B cell (primary cell): Measurements from ENCODE around the gene IL17B. TPM values are rescaled to one million over a fixed set of nuclear protein-coding genes. Genes with fewer than 3 reads are reported as not detected.

Experiments used
- ATAC-seq: fragments of 200-7000 bp; cut with Tn5 transposase; one replicate; pipeline ENCODE4 v1.10.0; 2021; ENCODE audit warnings: low read depth, mild to moderate bottlenecking, moderate number of reproducible peaks, moderate library complexity
- CTCF ChIA-PET: fragments of 350-600 bp; sonication (Branson Sonifier 250); formaldehyde crosslinking; loops from one replicate; lab custom pipeline; 2021; ENCODE audit warnings: antibody characterized with exemption, inconsistent platforms; lab: Charles Lee
- POLR2A ChIA-PET: fragments of 350-600 bp; sonication (Branson Sonifier 250); formaldehyde crosslinking; loops from one replicate; lab custom pipeline; 2021; ENCODE audit warnings: antibody characterized with exemption; lab: Charles Lee
- DNase-seq: peaks from one replicate; pipeline ENCODE4 v3.0.0; 2013
- H2AFZ ChIP-seq: 2 replicates; pipeline ENCODE4 v1.6.1; 2012; ENCODE audit warnings: mild to moderate bottlenecking, low read depth, low read length; ENCODE audit not compliant: insufficient read depth, poor library complexity, severe bottlenecking
- H3K27ac ChIP-seq, 2 donors: 1 replicate in 1 of 2; 2 replicates in 1 of 2; pipeline ENCODE4 v1.5.1; 2012 to 2013; ENCODE audit warnings: low read length in 2 of 2, mild to moderate bottlenecking in 2 of 2, moderate library complexity in 1 of 2
- H3K27me3 ChIP-seq, 4 experiments: fragments of 200-600 bp in 1 of 4; sonication (generic) in 1 of 4; replicated peaks in 1 of 4; 1 replicate in 2 of 4; 2 replicates in 2 of 4; pipeline versions ENCODE4 v1.6.1 to v1.7.0; 2013 to 2016; ENCODE audit warnings: low read length in 3 of 4, mild to moderate bottlenecking in 2 of 4, mixed read lengths in 1 of 4, moderate library complexity in 1 of 4; ENCODE audit not compliant: insufficient read depth in 4 of 4, control insufficient read depth in 3 of 4; ENCODE audit errors: control extremely low read depth in 1 of 4
- H3K36me3 ChIP-seq, 2 experiments: replicated peaks in 1 of 2; 1 replicate in 1 of 2; 2 replicates in 1 of 2; pipeline versions ENCODE4 v1.6.1 to v1.7.1; 2013; ENCODE audit warnings: low read length in 1 of 2; ENCODE audit not compliant: insufficient read depth in 2 of 2, control insufficient read depth in 1 of 2; ENCODE audit errors: control extremely low read depth in 1 of 2, extremely low read depth in 1 of 2
- H3K4me1 ChIP-seq, 2 donors: fragments of 200-600 bp in 1 of 2; sonication (generic) in 1 of 2; 1 replicate in 1 of 2; 2 replicates in 1 of 2; pipeline versions ENCODE4 v1.5.1 to v1.6.1; 2013 to 2017; ENCODE audit warnings: low read length in 2 of 2; ENCODE audit not compliant: control insufficient read depth in 2 of 2, insufficient read depth in 2 of 2
- H3K4me2 ChIP-seq: replicated peaks from 2 replicates; pipeline ENCODE3; 2012; ENCODE audit warnings: mild to moderate bottlenecking, low read depth, low read length; ENCODE audit not compliant: poor library complexity, severe bottlenecking
- H3K4me3 ChIP-seq, 5 experiments: fragments of 200-600 bp in 1 of 5; sonication (generic) in 1 of 5; 1 replicate in 3 of 5; 2 replicates in 2 of 5; pipeline versions ENCODE4 v1.5.1 to v1.7.0; 2011 to 2016; ENCODE audit warnings: low read length in 4 of 5, mild to moderate bottlenecking in 4 of 5, low read depth in 2 of 5, control low read depth in 1 of 5, moderate library complexity in 1 of 5; ENCODE audit not compliant: insufficient read depth in 1 of 5; ENCODE audit errors: control extremely low read depth in 1 of 5, extremely low read depth in 1 of 5
- H3K79me2 ChIP-seq: fragments of 200-600 bp; sonication (generic); one replicate; pipeline ENCODE4 v1.6.0; 2016; ENCODE audit warnings: low read length; ENCODE audit not compliant: control insufficient read depth, insufficient read depth
- H3K9ac ChIP-seq: fragments of 200-600 bp; sonication (generic); 2 replicates; pipeline ENCODE4 v1.6.1; 2017; ENCODE audit warnings: mild to moderate bottlenecking, low read length, moderate library complexity
- H3K9me3 ChIP-seq, 3 donors: one replicate each; pipeline versions ENCODE4 v1.6.1 to v1.7.1; 2013; ENCODE audit warnings: low read length in 2 of 3; ENCODE audit not compliant: control insufficient read depth in 2 of 3, insufficient read depth in 1 of 3; ENCODE audit errors: control extremely low read depth in 1 of 3
- H4K20me1 ChIP-seq: 2 replicates; pipeline ENCODE4 v1.6.0; 2012; ENCODE audit warnings: mild to moderate bottlenecking, low read length; ENCODE audit not compliant: insufficient read depth, control insufficient read depth, poor library complexity, severe bottlenecking
- H3K27ac Mint-ChIP-seq: one replicate; pipeline ENCODE4 v1.8.0; 2021; ENCODE audit warnings: mixed read lengths
- H3K27me3 Mint-ChIP-seq: one replicate; pipeline ENCODE4 v1.8.0; 2021; ENCODE audit warnings: mixed read lengths
- H3K4me1 Mint-ChIP-seq: one replicate; pipeline ENCODE4 v1.8.0; 2021; ENCODE audit warnings: mixed read lengths
- H3K4me3 Mint-ChIP-seq: one replicate; pipeline ENCODE4 v1.8.0; 2021; ENCODE audit warnings: mixed read lengths
- H3K9me3 Mint-ChIP-seq: one replicate; pipeline ENCODE4 v1.8.0; 2022; ENCODE audit warnings: mixed read lengths; ENCODE audit not compliant: insufficient read depth
- EZH2 ChIP-seq: IDR thresholded peaks from 2 replicates; pipeline ENCODE4 v1.6.1; 2012; ENCODE audit warnings: borderline replicate concordance, low read depth, mild to moderate bottlenecking, moderate library complexity, low read length; ENCODE audit not compliant: insufficient read depth, poor library complexity, severe bottlenecking
- WGBS: methylation state at CpG from one replicate; pipeline ENCODE4 v1.1.5; 2013; ENCODE audit warnings: missing lambda C conversion rate; ENCODE audit not compliant: insufficient coverage; 5-methylcytosine and 5-hydroxymethylcytosine counted together
- intact Hi-C: fragments of 100-400 bp; cut with micrococcal nuclease; formaldehyde crosslinking; loops from one replicate; pipeline ENCODE4 v1.10.0; 2022
- polyA plus RNA-seq: library from polyadenylated mRNA; depleted of rRNA; stranded (reverse); fragments of >200 nt; gene quantifications from 2 replicates; pipeline ENCODE4 v1.2.3, GENCODE V29; 2012
- total RNA-seq, 2 donors: library from RNA; stranded (reverse); fragments of 120-200 nt in 1 of 2; gene quantifications; 1 replicate in 1 of 2; 2 replicates in 1 of 2; pipeline versions ENCODE4 v1.2.3 to v1.2.4, GENCODE V29; 2013 to 2022
- TF ChIP-seq, protein P1 (sequence below): fragments of 200-600 bp; IDR thresholded peaks from one replicate; pipeline ENCODE4 v1.8.0; 2022; ENCODE audit warnings: antibody characterized with exemption, mild to moderate bottlenecking

IL17B gene
- total and polyA plus RNA-seq, 2 donors (not counting 1 experiment from before 2014, with no cell fraction given), result not detected

DNA sequence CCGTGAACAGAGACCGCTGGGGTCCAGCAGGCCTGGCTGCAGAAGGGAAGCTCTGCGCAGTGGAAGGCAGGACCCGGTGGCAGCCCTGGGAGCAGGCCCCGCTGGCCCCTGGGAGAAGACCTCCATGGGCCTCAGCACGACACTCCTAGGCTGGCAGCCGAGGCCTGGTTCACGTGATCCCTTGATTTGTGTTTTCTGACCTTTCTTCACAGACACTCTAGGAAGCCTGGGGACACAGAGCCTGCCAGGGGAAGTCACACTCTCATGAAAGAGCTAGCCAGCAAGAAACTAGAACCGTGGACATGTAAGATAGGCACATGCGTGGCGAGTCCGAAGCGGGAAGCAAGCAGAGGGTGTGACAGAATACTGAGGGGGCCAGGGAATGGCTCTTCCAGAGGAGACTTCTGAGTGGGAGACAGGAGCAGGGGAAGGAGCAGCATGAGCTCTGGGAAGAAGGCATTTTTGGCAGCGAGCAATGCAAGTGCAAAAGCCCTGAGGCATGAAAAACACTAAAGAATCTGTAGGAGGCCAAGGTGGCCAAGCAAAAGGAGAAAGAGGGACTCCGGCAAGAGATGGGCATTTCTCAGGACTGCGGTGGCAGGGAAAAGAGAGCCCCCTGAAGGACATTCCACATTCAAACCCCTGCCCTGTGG lies 26.6 kb upstream of the IL17B start:
- CTCF ChIA-PET, result no interaction called here
- no peaks in the 10 kb centered on the region for H3K4me1 Mint-ChIP-seq
- H3K4me3 Mint-ChIP-seq, result no peak overlapping the region

More for the DNA sequence above, 26.6 kb upstream of the IL17B start:
- Histone ChIP-seq H3K9me3 (peaks cover 0 to 2% (median 0%) of the 10 kb centered on the region in 3 donors), H3K4me3 (no peak overlapping the region), H3K27ac (no peak overlapping the region), H3K79me2 (no peaks in the 10 kb centered on the region), H3K4me2 (no peak overlapping the region), H3K36me3 (no peaks in the 10 kb centered on the region), H3K27me3 (no peaks in the 10 kb centered on the region), H3K9ac (no peak overlapping the region), H2AFZ (no peak overlapping the region), H3K4me1 (no peaks in the 10 kb centered on the region), H4K20me1 (no peaks in the 10 kb centered on the region)
- peaks cover 22% of the 10 kb centered on the region for H3K27me3 Mint-ChIP-seq
- intact Hi-C loops, result no loop called here
- ATAC-seq, result no peak
- DNase-seq, result no peak
- H3K9me3 Mint-ChIP-seq, result no peaks in the 10 kb centered on the region
- TF ChIP-seq, protein P1, sequence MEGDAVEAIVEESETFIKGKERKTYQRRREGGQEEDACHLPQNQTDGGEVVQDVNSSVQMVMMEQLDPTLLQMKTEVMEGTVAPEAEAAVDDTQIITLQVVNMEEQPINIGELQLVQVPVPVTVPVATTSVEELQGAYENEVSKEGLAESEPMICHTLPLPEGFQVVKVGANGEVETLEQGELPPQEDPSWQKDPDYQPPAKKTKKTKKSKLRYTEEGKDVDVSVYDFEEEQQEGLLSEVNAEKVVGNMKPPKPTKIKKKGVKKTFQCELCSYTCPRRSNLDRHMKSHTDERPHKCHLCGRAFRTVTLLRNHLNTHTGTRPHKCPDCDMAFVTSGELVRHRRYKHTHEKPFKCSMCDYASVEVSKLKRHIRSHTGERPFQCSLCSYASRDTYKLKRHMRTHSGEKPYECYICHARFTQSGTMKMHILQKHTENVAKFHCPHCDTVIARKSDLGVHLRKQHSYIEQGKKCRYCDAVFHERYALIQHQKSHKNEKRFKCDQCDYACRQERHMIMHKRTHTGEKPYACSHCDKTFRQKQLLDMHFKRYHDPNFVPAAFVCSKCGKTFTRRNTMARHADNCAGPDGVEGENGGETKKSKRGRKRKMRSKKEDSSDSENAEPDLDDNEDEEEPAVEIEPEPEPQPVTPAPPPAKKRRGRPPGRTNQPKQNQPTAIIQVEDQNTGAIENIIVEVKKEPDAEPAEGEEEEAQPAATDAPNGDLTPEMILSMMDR, result no peak
- TF ChIP-seq EZH2, result no peak
- 89% methylated on average over 16 of the region's 16 CpGs for WGBS
- POLR2A ChIA-PET, result no interaction called here
- H3K27ac Mint-ChIP-seq, result no peak overlapping the region
